CD4-positive, alpha-beta T cell treated with Interleukin-17A for 1 hour (primary cell): ENCODE results near the gene TMEM92.
A peak's percentile ranks its signal among the peaks of the same experiment; 100 is the strongest.
"Not testable (repeated sequence)": the region's sequence is repeated elsewhere in the genome, so short reads cannot be mapped to it uniquely, and the experiment has no call there.

Experiments
- DNase-seq: peaks from one replicate; pipeline ENCODE4 v3.0.0-alpha.2; 2020

TMEM92 gene

DNA sequence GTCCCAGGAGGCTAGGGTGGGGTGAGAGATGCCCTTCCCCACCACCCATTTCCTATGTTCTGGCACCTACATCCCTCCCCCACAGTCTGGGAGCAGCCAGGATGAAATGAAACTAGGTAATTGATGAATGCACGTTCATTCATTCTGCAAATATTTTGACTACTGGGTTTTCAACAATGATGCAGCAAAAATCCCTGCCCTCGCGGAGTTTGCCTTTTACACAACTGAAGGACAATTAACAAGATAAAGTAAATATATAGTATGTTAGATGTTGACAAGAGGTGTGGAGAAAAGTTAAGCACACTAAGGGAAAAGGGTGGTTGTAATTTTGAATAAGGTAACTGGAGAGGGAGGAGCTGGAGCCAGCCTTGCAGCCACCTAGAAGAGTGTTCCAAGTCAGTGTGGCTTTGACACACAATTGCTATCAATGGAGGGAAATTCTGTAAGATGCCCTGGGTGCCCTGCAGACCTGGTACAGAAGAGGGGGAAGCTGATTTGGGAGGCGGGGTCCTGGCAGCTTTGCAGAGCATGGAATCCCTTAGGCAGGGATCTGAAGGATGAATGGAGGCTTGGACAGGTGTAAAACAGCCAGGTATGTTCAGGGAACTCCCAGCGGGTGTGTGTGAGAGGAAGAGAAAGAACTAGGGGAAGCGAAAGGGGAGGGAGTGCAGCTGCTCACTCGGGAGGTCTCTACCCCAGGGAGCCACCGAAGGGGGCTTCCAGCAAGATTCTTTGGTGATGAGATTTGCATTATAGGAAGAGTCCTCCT, 2.5 kb downstream of the TMEM92 start:
- DNase-seq: no peak

DNA sequence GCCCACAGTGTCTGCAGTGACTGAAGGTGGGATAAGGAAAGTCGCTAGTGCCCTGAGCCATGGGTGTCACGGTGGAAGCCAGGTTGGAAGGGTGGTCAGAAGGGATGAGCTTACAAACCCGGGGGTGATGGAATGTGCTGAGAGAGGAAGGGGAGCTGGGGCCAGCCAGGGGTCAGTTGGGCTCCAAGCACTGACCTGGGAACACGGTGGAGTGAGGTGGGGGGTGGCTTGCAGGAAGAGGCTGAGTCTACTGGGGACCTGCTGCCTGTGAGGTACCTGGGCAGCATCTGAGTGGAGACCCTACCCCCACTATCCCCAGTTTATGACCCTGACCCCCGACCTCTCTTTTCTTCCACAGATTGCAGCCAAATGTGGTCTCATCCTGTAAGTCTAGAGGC, 3.1 kb downstream of the TMEM92 start:
- DNase-seq: no peak

DNA sequence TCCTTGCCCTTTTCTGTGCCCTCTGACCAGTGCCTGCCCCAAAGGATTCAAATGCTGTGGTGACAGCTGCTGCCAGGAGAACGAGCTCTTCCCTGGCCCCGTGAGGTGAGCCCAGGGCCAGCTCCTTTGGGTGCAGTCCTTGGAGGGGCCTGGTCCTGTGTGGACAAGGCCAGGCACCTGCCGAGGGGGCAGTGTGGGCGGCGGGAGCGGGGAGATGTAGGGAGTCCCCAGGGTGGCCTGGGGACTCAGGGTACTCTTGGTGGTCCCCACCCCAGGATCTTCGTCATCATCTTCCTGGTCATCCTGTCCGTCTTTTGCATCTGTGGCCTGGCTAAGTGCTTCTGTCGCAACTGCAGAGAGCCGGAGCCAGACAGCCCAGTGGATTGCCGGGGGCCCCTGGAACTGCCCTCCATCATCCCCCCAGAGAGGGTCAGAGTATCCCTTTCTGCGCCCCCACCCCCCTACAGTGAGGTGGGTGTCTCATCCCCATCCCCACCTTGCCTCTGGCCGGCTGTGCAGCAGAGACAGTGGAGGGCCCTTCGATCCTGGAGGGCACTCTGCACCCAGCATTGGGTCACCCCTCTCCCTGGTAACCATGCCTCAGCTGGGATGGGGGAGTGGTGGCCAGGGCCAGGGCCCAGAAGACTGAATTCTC, 4.4 kb downstream of the TMEM92 start:
- no peak for DNase-seq

DNA sequence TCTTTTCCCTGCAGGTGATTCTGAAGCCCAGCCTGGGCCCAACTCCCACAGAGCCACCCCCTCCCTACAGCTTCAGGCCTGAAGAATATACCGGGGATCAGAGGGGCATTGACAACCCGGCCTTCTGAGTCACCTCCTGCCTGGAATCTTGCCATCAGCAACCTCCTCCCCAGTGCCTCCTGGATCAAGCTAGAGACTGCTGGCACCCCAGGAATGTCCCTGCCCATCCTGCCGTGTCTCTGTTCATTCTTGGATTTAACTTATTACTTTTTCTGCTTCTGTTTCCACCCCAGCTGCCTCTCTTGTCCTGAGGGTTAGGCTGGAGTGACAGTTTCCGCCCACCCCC, 4.9 kb downstream of the TMEM92 start:
- DNase-seq: no peak

DNA sequence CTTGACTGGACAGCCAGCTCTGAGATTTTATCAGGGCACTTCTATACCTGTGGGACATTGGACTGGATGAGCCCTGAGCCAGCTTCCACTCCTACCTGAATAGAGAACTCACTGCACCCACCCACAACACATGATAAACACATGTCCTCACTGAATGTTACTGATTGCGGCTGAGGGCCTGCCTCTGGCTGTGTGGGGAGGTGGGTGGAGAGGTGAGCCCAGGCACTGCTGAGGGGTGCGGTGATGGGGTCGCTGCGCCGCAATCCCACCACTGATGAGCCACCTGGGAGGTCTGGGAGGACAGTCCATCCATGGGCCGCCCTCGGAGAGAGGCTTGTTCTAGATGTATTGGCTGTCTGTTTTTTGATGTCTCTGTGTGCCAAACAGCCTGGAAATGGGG, 5.4 kb downstream of the TMEM92 start:
- no peak for DNase-seq

DNA sequence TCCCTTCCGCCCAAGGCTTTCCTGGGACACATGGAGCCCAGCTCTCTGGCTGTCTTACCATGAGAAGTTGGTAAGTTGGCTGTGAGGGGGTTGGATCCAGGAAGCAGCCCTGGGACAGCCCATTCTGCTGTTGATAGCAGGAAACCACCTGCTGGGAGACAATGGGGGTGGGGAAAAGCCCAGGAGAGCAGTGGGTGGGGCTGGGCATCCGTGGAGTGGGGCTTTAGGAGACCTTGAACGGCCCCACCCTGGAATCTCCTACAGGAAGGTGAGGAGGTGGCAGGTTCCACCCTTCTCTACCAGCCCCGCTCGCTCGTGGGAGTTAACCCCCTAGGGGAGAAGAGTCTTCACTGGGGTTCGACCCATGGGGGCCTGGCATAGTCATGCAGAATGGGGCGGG, 5.8 kb downstream of the TMEM92 start:
- no peak for DNase-seq

DNA sequence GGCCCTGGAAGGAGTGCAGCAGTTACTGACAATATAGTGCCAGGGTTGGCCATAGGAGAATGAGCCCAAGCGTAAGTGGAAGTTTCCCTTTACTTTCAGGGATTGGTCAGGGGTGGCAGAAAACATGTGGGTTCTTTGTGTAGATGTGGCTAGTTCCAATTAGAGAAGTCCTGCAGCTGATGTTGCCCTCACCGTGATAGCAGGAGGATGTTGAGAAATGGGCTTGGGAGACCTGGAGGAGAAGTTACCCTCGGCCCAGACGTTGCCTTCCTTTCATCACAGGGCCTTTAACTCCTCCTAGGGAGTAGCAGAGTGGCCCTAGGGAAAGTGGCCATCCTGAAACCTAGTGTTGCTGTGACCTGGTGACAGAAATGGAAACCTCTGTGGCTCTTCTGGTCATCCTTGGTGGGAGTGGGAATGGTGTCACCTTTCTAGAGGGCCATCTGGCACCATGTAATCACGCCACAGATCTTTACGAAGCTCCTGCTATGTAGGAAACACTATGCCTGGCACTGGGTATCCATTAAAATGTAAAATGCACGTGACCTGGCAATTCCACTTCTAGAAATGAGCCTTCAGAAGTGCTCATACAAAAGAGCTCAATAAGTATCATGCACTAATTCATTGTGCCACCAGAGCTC, 6.7 kb downstream of the TMEM92 start:
- no peak for DNase-seq

DNA sequence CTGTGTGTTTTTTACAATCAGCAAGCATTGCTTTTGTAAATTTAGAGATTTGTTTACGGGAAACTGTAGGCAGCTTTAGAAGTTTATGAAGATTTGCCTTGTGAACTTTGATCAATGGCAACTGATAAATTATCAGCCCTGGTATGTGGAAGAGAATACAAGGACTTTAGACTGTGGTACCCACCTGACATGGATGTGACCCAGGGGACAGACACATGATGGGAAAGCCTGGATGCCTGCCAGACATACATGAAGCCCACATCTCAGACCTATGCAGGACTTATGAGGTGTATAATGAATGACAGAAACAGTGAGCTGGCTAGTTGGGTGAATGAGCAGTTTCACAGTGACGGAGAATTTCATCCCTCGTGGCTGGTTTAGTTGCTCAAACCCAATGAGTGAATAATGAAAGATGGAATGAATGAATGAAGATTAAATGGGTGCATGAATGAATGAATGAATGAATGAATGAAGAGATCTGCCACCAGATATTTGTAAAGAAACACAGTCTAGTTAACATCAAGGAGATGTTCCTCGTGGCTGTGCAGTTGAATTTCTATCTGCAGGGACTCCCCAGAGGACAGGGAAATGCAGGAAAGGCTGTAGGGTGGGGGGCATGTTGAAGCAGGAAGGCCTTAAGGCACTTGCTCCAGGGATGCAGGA, 7.6 kb downstream of the TMEM92 start:
- DNase-seq: no peak

DNA sequence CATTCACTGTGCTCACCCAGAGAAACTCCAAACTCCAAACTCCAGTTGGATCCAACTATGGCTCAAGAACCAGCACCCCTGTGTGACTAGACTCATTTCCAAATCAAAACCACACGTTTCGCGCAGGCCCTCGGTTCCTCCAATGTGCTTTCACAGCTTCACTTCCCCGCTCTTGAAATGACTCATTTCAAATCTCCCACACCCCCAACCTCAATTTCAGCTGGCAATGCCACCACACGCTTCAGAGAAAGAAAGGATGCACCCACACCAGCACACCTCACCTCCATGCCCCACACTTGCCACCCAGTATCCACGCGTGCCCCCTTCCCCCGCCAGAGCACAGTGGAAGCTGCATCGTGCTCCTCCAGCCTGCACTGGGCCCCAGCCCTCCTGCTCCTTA, 9.0 kb downstream of the TMEM92 start:
- no peak for DNase-seq

DNA sequence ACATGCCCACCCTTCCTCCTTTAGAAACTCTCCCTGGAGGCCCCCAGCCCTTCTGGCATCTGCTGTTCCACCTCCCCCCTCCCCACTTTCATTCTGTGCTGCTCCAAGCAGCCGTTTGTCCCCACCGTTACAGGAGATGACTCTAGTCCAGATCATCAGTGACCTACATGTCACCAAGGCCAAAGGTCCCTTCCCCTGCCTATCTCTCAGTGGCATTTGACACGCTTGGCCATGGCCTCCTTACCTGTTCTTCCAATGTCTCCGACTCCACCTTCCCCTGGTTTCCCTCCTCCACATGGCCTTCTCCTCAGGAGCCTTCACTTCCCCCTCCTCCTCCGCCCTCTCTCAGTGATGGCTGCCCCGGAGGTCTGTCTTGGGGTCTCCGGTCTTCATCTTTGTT, 9.4 kb downstream of the TMEM92 start:
- no peak for DNase-seq

DNA sequence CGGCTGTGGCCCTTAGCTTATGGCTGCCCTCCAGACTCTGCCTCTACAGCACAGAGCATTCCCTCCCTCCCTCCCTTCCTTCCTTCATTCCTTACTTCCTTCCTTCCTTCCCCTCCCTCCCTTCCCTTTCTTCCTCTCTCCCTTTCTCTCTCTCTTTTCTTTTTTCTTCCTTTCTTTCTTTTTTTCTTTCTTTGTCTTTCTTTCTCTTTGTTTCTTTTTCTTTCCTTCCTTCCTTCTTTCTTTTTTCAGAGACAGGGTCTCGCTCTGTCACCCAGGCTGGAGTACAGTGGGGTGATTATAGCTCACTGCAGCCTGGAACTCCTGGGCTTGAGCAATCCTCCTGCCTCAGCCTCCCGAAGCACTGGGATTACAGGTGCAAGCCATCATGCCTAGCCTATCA, 11.7 kb downstream of the TMEM92 start:
- no peak for DNase-seq

DNA sequence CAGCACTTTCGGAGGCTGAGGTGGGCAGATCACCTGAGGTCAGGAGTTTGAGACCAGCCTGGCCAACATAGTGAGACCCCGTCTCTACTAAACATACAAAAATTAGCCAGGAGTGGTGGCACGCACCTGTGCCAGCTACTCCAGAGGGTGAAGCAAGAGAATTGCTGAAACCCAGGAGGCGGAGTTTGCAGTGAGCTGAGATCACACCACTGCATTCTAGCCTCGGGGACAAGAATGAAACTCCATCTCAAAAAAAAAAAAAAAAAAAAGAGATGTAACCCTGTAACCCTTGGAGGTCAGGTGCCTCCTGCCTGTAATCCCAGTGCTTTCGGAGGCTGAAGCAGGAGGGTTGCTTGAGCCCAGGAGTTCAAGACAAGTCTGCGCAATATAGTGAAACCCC, 13.0 kb downstream of the TMEM92 start:
- DNase-seq: not testable (repeated sequence)

DNA sequence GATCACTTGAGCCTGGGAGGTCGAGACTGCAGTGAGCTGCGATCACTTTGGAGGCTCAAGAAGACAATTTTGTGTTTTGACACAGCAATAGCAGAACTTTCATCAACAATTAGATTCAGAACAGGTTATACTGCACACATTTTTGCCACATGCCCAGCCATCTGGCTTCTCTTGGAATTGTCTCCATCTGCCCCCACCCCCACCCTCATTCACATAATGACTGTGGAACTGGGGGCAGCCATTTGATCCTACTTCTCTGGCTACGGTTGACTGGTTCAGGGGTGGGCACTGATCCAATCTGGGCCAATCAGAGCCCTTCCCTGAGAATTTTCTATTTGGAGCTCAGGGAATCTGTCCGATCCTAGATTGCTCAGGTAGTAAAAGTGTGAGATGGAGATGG, 14.0 kb downstream of the TMEM92 start:
- no peak for DNase-seq

DNA sequence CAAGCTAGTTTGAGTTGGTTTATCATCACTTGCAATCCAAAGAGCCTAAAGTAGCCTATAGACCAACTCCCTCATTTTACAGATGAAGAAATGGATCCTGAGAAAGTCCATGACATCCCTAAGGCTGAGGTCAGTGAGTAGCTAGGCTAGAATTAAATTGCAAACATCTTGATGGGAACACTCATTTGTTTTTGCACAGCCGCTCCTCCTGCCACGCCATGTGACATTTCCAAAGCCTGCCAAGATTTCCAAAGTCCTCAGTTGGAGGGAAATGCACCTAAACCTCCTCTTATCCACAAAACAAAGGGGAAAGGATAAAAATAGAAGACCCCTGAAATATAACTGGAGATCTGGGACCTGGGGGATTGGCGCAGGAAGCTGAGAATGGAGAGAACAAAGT, 15.0 kb downstream of the TMEM92 start:
- no peak for DNase-seq

DNA sequence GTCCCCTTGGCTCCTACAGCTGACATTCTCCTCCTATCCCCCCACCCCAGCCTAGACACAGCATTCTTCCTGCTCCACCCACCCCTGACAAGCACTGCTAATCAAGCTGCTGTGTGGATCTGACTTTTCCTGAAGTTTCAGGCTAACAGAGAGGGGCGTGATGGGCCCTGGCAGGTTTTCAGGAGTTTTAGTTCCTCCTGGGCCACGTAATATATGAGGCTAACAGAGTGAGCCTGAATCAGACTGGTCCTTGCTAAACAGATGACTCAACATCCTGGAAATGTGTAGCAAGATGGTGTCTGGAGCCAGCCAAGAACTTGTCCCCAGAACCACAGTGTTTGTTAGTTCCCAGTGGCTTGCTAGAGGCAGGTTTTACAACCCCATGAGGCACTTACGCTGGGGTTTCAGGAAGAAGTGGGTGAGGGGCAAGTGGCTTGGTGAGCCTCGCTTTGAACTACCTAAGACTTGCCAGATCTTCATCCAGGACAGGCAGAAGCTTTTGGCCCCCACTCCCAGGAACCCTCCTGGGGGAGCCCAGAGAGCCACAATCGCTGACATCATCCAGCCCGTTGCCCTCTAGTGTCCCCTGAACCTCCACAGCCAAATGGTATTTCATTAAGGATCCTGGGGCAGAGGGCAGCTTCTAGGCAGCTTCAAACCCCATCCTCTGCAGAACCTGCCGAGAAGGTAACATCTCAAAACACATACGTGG, 15.9 kb downstream of the TMEM92 start:
- DNase-seq: peak; percentile 17

DNA sequence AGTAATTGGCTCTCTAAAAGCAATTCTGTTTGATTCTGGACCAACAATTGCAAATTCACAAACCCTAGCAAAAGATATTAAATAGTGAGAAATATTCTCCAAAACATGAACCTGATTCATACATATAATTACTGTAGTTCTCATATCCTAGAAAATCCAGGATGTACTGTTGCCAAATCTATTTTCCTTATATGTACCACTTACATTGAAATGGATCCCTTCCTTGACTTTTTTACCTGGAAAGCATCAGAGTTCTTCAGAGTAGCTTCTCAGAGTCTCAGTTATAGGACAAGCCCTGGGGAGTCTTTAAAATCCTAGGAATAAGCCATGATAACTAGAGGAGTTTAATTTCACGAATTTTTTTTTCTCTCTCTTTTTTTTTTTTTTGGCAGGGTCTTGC, 16.7 kb downstream of the TMEM92 start:
- no peak for DNase-seq

DNA sequence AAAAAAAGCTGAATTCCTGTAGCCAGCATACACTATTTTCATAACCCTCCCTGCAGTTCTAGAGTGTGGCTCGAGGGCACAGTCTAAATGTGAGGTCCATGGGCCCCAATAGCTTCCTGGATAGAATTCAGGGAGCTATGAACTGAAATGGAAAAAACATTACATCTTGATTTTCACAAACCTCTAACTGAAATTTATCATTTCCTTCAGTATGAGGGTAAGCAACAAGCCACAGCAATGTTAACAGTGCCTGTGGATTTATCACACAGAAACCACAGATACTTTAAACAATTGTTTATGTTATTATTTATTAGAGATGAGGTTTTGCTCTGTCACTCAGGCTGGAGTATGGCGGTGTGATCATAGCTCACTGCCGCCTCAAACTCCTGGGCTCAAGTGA, 18.2 kb downstream of the TMEM92 start:
- DNase-seq: no peak

DNA sequence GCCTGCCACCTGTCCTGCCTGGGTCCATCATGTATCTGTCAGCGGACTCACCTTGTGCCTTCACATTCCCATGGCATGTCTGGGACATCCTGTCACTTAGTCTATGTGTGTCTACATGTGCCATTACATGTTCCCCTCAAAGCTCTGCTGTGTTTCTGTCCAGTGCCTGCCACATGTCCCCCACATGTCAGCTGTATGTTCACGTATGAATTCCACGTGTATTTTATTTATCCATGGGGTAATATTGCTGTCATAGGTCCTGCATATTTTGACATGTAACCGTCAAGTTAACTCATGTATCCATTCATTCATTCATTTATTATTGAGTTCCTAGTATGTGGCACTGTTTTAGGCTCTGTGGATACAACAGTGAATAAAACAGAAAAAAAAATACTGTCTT, 20.8 kb downstream of the TMEM92 start:
- DNase-seq: no peak

DNA sequence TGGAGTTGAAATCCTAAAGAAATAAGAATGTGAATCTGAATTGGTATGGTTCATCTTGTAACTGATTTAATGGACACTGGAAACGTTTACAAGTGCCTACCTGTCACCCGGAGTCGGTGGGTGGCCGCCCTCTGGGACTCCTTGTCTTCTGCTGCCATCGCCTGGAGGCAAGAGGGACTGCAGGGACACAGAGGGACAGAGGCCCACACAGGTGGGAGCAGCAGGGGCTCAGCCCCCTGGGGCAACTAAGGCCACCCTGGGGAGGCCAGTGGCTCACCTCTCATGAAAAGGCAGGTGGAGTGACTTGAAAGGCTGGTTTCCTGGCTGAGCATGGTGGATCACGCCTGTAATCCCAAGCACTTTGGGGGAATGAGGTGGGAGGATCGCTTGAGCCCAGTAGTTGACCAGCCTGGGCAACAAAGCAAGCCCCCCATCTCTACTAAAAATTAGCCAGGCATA, 23.2 kb downstream of the TMEM92 start:
- peak; percentile 83 for DNase-seq

DNA sequence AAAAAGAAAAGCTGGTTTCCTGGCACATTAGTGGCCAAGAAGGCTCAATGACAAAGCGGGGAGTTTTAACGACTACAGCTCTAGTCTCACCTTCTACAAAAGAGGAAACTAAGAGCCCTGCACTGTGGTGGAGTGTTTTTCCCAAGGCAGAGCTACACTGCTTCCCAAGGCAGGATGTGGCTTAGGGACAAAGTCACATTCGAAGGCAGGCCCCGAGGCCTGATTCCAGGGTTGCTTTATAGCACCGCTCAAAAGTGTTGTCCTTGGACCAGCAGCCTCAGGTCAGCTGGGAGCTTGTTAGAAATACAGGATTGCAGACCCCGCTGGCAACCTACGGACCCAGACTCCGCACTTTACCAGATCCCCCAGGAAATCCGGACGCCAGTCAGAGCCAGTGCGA, 23.8 kb downstream of the TMEM92 start:
- no peak for DNase-seq

DNA sequence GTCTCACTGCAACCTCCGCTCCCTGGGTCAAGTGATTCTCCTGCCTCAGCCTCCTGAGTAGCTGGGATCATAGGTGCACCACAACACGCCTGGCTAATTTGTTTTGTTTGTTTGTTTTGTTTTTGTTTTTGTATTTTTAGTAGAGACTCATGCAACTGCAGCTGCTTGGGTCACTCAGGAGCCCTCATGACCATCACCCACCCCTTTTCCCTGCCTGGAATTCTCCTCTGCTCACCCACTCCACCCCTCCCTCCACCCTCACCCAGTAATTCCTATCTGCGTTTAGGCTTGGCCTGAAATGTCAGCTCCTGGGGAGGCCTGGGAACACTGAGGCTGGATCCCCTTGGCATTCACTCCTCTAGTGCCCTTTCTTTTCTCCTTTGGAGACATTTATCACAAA, 25.5 kb downstream of the TMEM92 start:
- DNase-seq: no peak

DNA sequence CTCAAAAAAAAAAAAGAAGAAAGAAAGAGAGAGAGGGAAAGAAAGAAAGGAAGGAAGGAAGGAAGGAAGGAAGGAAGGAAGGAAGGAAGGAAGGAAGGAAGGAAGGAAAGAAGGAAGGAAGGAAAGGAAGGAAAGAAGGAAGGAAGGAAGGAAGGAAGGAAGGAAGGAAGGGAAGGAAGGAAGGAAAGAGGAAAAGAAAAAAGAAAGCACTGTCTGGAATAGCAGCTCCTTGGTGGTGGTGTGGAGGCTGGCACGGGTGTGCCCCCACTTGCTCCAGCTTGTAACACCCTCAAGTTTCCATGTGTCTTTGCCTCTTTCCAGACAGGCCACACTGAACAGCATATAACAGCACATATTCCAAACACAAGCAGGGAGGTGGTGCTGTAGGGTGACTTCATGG, 26.6 kb downstream of the TMEM92 start:
- DNase-seq: not testable (repeated sequence)

DNA sequence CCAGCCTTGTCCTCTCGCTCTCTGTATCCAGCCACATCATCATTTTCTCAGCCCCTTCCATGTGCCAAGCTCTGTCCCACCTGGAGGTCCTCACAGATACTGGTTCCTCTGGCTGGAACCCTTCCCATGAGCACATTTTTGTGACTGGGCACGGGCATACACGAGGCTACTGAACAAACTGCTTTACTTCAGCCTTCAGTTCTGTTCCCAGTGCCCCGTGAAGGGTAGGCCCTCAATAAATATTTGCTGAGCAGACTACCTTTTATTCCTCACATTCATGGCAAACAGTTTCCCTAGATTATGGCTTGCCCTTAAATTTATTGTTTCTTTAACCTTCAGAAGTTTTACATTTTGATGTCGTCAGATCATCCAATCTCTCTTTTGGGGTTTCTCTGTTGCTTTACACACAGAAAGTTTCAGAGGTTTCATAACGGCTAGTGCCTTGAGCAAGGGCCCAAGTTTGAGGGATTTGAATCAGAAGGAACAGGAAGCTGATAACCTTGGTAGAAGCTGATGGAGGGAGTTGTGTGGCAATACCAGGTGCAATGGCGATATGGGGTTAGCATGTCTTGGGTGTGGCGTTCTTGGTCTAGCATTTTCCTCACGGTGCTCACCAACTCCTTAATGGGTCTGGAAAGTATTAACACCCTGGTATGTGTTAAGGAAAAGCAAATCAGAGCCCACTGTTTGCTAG, 27.8 kb downstream of the TMEM92 start:
- DNase-seq: no peak
